Panc1 (cell line): ENCODE data around the gene VAMP8.

Experiments used
- POLR2AphosphoS5 ChIP-seq: IDR thresholded peaks from 2 replicates; pipeline ENCODE4 v1.6.1; 2012; ENCODE audit warnings: mild to moderate bottlenecking, low read depth, low read length, moderate library complexity
- TF ChIP-seq, protein P1 (sequence below): fragments of 450-650 bp; IDR thresholded peaks from 2 replicates; pipeline ENCODE4 v1.5.1; 2017; ENCODE audit warnings: mild to moderate bottlenecking

GRCh38 chr2:85545780-85546240 is 31.6 kb upstream of the VAMP8 start:
- TF ChIP-seq, protein P1, sequence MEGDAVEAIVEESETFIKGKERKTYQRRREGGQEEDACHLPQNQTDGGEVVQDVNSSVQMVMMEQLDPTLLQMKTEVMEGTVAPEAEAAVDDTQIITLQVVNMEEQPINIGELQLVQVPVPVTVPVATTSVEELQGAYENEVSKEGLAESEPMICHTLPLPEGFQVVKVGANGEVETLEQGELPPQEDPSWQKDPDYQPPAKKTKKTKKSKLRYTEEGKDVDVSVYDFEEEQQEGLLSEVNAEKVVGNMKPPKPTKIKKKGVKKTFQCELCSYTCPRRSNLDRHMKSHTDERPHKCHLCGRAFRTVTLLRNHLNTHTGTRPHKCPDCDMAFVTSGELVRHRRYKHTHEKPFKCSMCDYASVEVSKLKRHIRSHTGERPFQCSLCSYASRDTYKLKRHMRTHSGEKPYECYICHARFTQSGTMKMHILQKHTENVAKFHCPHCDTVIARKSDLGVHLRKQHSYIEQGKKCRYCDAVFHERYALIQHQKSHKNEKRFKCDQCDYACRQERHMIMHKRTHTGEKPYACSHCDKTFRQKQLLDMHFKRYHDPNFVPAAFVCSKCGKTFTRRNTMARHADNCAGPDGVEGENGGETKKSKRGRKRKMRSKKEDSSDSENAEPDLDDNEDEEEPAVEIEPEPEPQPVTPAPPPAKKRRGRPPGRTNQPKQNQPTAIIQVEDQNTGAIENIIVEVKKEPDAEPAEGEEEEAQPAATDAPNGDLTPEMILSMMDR = no peak
- TF ChIP-seq POLR2AphosphoS5 = no peak
